MM.1S (cell line): ENCODE measurements around the gene UGT1A7.

Experiments used
- DNase-seq: peaks from one replicate; pipeline ENCODE4 v3.0.0-alpha.2; 2015
- H2AFZ ChIP-seq: fragments of 300-600 bp; sonication (generic); 2 replicates; pipeline ENCODE4 v1.6.0; 2016; ENCODE audit warnings: antibody characterized with exemption, low read length
- H3F3A ChIP-seq: fragments of 300-600 bp; sonication (generic); 2 replicates; pipeline ENCODE4 v1.6.1; 2016; ENCODE audit warnings: mild to moderate bottlenecking, antibody characterized with exemption, low read length, moderate library complexity, mixed read lengths; ENCODE audit not compliant: insufficient read depth
- H3K27ac ChIP-seq: fragments of 300-600 bp; sonication (generic); 2 replicates; pipeline ENCODE4 v1.5.1; 2016; ENCODE audit warnings: mild to moderate bottlenecking, low read length
- H3K27me3 ChIP-seq: fragments of 300-600 bp; sonication (generic); replicated peaks from 2 replicates; pipeline ENCODE4 v1.6.0; 2016; ENCODE audit warnings: low read length; ENCODE audit not compliant: insufficient read depth
- H3K36me3 ChIP-seq: fragments of 300-600 bp; sonication (generic); replicated peaks from 2 replicates; pipeline ENCODE4 v1.6.1; 2016; ENCODE audit warnings: mild to moderate bottlenecking, low read length, mixed read lengths; ENCODE audit not compliant: insufficient read depth
- H3K4me1 ChIP-seq: fragments of 300-600 bp; sonication (generic); 2 replicates; pipeline ENCODE4 v1.6.1; 2016; ENCODE audit warnings: low read length, mixed read lengths
- H3K4me2 ChIP-seq: fragments of 300-600 bp; sonication (generic); 2 replicates; pipeline ENCODE4 v1.6.0; 2016; ENCODE audit warnings: low read depth, low read length
- H3K4me3 ChIP-seq: fragments of 300-600 bp; sonication (generic); 2 replicates; pipeline ENCODE4 v1.5.1; 2016; ENCODE audit warnings: low read length, mixed read lengths
- H3K79me2 ChIP-seq: fragments of 300-600 bp; sonication (generic); 2 replicates; pipeline ENCODE4 v1.6.1; 2016; ENCODE audit warnings: mixed run types, low read length, mixed read lengths
- H3K9ac ChIP-seq: fragments of 300-600 bp; sonication (generic); 2 replicates; pipeline ENCODE4 v1.6.1; 2016; ENCODE audit warnings: low read length, mixed read lengths
- H3K9me2 ChIP-seq: fragments of 300-600 bp; sonication (generic); replicated peaks from 2 replicates; pipeline ENCODE4 v1.6.1; 2016; ENCODE audit warnings: mild to moderate bottlenecking, low read length, mixed read lengths; ENCODE audit not compliant: insufficient read depth
- H3K9me3 ChIP-seq: fragments of 300-600 bp; sonication (generic); replicated peaks from 2 replicates; pipeline ENCODE4 v1.6.1; 2016; ENCODE audit warnings: mild to moderate bottlenecking, low read length, mixed read lengths; ENCODE audit not compliant: insufficient read depth
- H4K20me1 ChIP-seq: fragments of 300-600 bp; sonication (generic); 2 replicates; pipeline ENCODE4 v1.6.1; 2016; ENCODE audit warnings: mild to moderate bottlenecking, low read length, moderate library complexity, mixed read lengths; ENCODE audit not compliant: insufficient read depth
- EZH2 ChIP-seq: fragments of 300-600 bp; sonication (generic); optimal IDR thresholded peaks from 2 replicates; pipeline ENCODE3; 2017; ENCODE audit warnings: low read depth, mild to moderate bottlenecking, antibody characterized with exemption, low read length, mixed read lengths
- EZH2phosphoT487 ChIP-seq: fragments of 300-600 bp; sonication (generic); IDR thresholded peaks from 2 replicates; pipeline ENCODE4 v1.6.1; 2018; ENCODE audit warnings: antibody characterized with exemption, low read length
- TF ChIP-seq, protein P1 (sequence below): fragments of 300-600 bp; sonication (generic); IDR thresholded peaks from 2 replicates; pipeline ENCODE4 v1.5.1; 2016; ENCODE audit warnings: antibody characterized with exemption, low read length, mixed read lengths

The UGT1A7 gene

DNA sequence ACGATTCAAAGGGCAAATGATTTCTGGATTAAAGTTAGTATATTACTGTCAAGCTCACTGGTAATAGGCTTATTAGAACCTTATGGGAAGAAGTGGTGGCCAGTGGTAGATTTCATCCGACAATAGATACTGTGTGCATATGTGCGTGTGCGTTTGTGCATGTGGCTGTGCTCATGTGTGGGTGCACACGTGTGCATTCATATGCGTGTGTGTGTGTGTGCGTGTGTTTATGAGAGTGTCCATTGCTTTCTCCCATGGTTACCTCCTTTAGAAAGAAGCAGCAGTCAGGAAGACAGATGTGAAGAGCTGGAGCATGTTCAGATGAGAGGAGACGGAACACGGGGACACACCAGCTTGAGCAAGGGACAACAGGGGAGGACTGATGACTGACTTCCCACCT is 87.6 kb downstream of the UGT1A7 start:
- Histone ChIP-seq H3K9me2 (no peaks in the 10 kb centered on the region), H3K9ac (no peak overlapping the region), H4K20me1 (no peaks in the 10 kb centered on the region), H3K79me2 (no peaks in the 10 kb centered on the region), H3K4me2 (no peak overlapping the region), H3K36me3 (no peaks in the 10 kb centered on the region), H3K4me1 (no peaks in the 10 kb centered on the region), H3K27ac (no peak overlapping the region), H3F3A (no peaks in the 10 kb centered on the region), H3K4me3 (no peak overlapping the region), H2AFZ (no peak overlapping the region), H3K9me3 (no peaks in the 10 kb centered on the region), H3K27me3 (no peaks in the 10 kb centered on the region)
- DNase-seq = no peak
- TF ChIP-seq, protein P1, sequence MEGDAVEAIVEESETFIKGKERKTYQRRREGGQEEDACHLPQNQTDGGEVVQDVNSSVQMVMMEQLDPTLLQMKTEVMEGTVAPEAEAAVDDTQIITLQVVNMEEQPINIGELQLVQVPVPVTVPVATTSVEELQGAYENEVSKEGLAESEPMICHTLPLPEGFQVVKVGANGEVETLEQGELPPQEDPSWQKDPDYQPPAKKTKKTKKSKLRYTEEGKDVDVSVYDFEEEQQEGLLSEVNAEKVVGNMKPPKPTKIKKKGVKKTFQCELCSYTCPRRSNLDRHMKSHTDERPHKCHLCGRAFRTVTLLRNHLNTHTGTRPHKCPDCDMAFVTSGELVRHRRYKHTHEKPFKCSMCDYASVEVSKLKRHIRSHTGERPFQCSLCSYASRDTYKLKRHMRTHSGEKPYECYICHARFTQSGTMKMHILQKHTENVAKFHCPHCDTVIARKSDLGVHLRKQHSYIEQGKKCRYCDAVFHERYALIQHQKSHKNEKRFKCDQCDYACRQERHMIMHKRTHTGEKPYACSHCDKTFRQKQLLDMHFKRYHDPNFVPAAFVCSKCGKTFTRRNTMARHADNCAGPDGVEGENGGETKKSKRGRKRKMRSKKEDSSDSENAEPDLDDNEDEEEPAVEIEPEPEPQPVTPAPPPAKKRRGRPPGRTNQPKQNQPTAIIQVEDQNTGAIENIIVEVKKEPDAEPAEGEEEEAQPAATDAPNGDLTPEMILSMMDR = no peak
- no peak for TF ChIP-seq EZH2phosphoT487
- TF ChIP-seq EZH2 = no peak

GRCh38 chr2:233772153-233772552 is 90.5 kb downstream of the UGT1A7 start:
- H3K36me3 ChIP-seq = no peaks in the 10 kb centered on the region
- no peaks in the 10 kb centered on the region for H3K4me1 ChIP-seq
- H3K79me2 ChIP-seq = no peaks in the 10 kb centered on the region
- DNase-seq = no peak
- H3F3A ChIP-seq = no peaks in the 10 kb centered on the region
- H3K9ac ChIP-seq = no peak overlapping the region
- no peaks in the 10 kb centered on the region for H3K9me2 ChIP-seq
- no peaks in the 10 kb centered on the region for H3K27me3 ChIP-seq
- no peak overlapping the region for H3K4me2 ChIP-seq
- no peak for TF ChIP-seq EZH2phosphoT487
- H2AFZ ChIP-seq = no peak overlapping the region
- no peak overlapping the region for H3K27ac ChIP-seq
- H3K9me3 ChIP-seq = no peaks in the 10 kb centered on the region
- H4K20me1 ChIP-seq = no peaks in the 10 kb centered on the region
- no peak overlapping the region for H3K4me3 ChIP-seq

DNA sequence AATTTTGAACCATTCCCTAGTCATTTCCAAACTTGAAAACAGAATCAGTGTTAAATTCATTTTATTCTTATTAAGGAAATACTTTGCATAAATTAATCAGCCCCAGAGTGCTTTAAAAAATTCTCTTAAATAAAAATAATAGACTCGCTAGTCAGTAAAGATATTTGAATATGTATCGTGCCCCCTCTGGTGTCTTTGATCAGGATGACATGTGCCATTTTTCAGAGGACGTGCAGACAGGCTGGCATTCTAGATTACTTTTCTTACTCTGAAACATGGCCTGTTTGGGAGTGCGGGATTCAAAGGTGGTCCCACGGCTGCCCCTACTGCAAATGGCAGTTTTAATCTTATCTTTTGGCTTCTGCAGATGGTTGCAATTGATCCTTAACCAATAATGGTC is 90.9 kb downstream of the UGT1A7 start:
- Histone ChIP-seq H3K9ac (no peak overlapping the region), H3K9me2 (no peaks in the 10 kb centered on the region), H3K4me1 (no peaks in the 10 kb centered on the region), H3K36me3 (no peaks in the 10 kb centered on the region), H3K27ac (no peak overlapping the region), H3K27me3 (no peaks in the 10 kb centered on the region), H4K20me1 (no peaks in the 10 kb centered on the region), H3K9me3 (no peaks in the 10 kb centered on the region), H2AFZ (no peak overlapping the region), H3K4me2 (no peak overlapping the region), H3F3A (no peaks in the 10 kb centered on the region), H3K4me3 (no peak overlapping the region), H3K79me2 (no peaks in the 10 kb centered on the region)
- TF ChIP-seq, protein P1 = no peak
- TF ChIP-seq EZH2phosphoT487 (no peak), EZH2 (no peak)
- no peak for DNase-seq

GRCh38 chr2:233773854-233774253 is 92.2 kb downstream of the UGT1A7 start:
- H3K4me3 ChIP-seq = no peak overlapping the region
- H3K9ac ChIP-seq = no peak overlapping the region
- no peaks in the 10 kb centered on the region for H3K27me3 ChIP-seq
- DNase-seq = no peak
- no peaks in the 10 kb centered on the region for H4K20me1 ChIP-seq
- H3K4me1 ChIP-seq = no peaks in the 10 kb centered on the region
- H3K9me3 ChIP-seq = no peaks in the 10 kb centered on the region
- H3F3A ChIP-seq = no peaks in the 10 kb centered on the region
- no peak overlapping the region for H3K4me2 ChIP-seq
- no peak overlapping the region for H3K27ac ChIP-seq
- H3K36me3 ChIP-seq = no peaks in the 10 kb centered on the region
- TF ChIP-seq EZH2phosphoT487 (no peak), EZH2 (no peak)
- TF ChIP-seq, protein P1 = no peak
- no peaks in the 10 kb centered on the region for H3K9me2 ChIP-seq
- no peaks in the 10 kb centered on the region for H3K79me2 ChIP-seq
- no peak overlapping the region for H2AFZ ChIP-seq
